Measurements from ENCODE around the gene ZNF497.

DNA sequence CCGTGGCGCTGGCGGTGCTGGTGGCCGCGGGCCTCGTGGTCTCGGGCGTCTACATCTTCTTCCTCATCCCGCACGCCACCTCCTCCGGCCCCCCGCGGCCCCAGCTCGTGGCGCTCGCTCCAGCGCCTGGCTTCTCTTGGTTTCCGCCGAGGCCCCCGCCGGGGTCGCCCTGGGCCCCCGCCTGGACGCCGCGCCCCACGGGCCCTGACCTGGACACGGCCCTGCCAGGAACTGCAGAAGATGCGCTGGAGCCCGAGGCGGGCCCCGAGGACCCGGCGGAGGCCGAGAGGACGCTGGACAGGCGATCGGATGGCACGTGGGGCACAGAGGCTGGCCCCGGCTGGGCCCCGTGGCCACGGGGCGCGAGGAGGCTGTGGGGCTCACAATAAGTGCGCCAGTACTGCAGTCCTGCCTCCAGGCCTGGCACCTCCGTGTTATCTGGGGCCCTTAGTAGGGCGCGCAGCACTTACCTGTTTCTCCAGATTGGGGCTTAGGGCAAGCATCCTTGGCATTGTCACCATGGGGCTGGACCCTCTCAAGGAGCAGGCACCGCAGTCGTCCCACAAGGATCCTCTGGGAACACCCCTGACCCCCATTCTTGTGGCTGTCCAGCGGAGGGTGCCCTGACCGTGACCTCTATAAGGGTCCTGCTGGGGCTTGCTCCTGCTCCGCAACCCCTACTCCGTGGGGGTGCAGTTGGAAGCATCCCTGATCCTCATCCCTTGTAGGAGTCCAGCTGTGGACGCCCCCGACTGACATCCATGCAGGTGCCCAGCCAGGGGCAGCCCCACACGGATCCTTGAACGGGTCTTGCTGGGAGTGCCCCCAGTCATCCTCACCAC is 34.4 kb upstream of the ZNF497 start:
- TF ChIP-seq, protein P1, sequence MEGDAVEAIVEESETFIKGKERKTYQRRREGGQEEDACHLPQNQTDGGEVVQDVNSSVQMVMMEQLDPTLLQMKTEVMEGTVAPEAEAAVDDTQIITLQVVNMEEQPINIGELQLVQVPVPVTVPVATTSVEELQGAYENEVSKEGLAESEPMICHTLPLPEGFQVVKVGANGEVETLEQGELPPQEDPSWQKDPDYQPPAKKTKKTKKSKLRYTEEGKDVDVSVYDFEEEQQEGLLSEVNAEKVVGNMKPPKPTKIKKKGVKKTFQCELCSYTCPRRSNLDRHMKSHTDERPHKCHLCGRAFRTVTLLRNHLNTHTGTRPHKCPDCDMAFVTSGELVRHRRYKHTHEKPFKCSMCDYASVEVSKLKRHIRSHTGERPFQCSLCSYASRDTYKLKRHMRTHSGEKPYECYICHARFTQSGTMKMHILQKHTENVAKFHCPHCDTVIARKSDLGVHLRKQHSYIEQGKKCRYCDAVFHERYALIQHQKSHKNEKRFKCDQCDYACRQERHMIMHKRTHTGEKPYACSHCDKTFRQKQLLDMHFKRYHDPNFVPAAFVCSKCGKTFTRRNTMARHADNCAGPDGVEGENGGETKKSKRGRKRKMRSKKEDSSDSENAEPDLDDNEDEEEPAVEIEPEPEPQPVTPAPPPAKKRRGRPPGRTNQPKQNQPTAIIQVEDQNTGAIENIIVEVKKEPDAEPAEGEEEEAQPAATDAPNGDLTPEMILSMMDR (IDR thresholded peaks at IDR 0.05 in 8 of 11, conservative IDR thresholded peaks at IDR 0.05 in 3 of 11): no peak
- no peak for TF ChIP-seq POLR2A (IDR thresholded peaks at IDR 0.05)
